G401 (cell line): Measurements from ENCODE around the gene ACSF2. TPM values are rescaled to one million over a fixed set of nuclear protein-coding genes. Genes with fewer than 3 reads are reported as not detected.
A peak's percentile ranks its signal among the peaks of the same experiment; 100 is the strongest.

Experiments
- DNase-seq: peaks from one replicate; pipeline ENCODE4 v3.0.0-alpha.2; 2015; ENCODE audit warnings: low spot score
- in situ Hi-C: cut with HindIII; loops from 2 replicates; pipeline ENCODE4 v1.10.0; 2016; ENCODE audit warnings: low sequenced_read_pairs, mixed read lengths
- total RNA-seq: library from RNA; depleted of rRNA; stranded (reverse); fragments of >200 nt; shearing (Covaris generic); gene quantifications from 2 replicates; pipeline ENCODE4 v1.2.3, GENCODE V29; 2014

The ACSF2 gene
- total RNA-seq, 1 experiment from 2014 or later, result 58.8 TPM

GRCh38 chr17:50458270-50458669, 32.3 kb downstream of the ACSF2 start:
- DNase-seq, result no peak
- in situ Hi-C loops, result no loop called here

- in situ Hi-C loops, result no loop called here
- DNase-seq, result no peak
Observed at GRCh38 chr17:50458701-50459676, 33.0 kb downstream of the ACSF2 start.

GRCh38 chr17:50459756-50460155, 33.7 kb downstream of the ACSF2 start:
- in situ Hi-C loops, result no loop called here
- DNase-seq, result no peak

GRCh38 chr17:50460831-50461526, 35.0 kb downstream of the ACSF2 start:
- in situ Hi-C loops, result no loop called here
- DNase-seq, result no peak

GRCh38 chr17:50461550-50462132, 35.6 kb downstream of the ACSF2 start:
- in situ Hi-C loops, result no loop called here
- DNase-seq, result no peak

- in situ Hi-C loops, result no loop called here
- no peak for DNase-seq
Observed at GRCh38 chr17:50462446-50462845, 36.4 kb downstream of the ACSF2 start.

- in situ Hi-C loops, result no loop called here
- DNase-seq, result no peak
Observed at GRCh38 chr17:50464121-50464520, 38.1 kb downstream of the ACSF2 start.

GRCh38 chr17:50464736-50465135, 38.7 kb downstream of the ACSF2 start:
- no peak for DNase-seq
- in situ Hi-C loops, result no loop called here

- DNase-seq, result no peak
Observed at GRCh38 chr17:50465171-50465570, 39.2 kb downstream of the ACSF2 start.

GRCh38 chr17:50465635-50466034, 39.6 kb downstream of the ACSF2 start:
- DNase-seq, result no peak
- in situ Hi-C loops, result no loop called here

More at GRCh38 chr17:50465171-50465570, 39.2 kb downstream of the ACSF2 start:
- in situ Hi-C loops, result no loop called here

- in situ Hi-C loops, result no loop called here
- no peak for DNase-seq
Observed at GRCh38 chr17:50466371-50467113, 40.5 kb downstream of the ACSF2 start.

GRCh38 chr17:50467114-50467854, 41.3 kb downstream of the ACSF2 start:
- in situ Hi-C loops, result no loop called here
- no peak for DNase-seq

GRCh38 chr17:50467855-50468303, 41.9 kb downstream of the ACSF2 start:
- in situ Hi-C loops, result no loop called here
- DNase-seq, result no peak

GRCh38 chr17:50468304-50469207, 42.5 kb downstream of the ACSF2 start, which contains the start of gene CHAD:
CHAD (minus strand) TSS chr17:50468880; CDS start chr17:50468813, 67 bp downstream.
- in situ Hi-C loops, result no loop called here
- peak; percentile 78 for DNase-seq

GRCh38 chr17:50469208-50469605, 43.2 kb downstream of the ACSF2 start:
- no peak for DNase-seq
- in situ Hi-C loops, result no loop called here

GRCh38 chr17:50469671-50470305, 43.8 kb downstream of the ACSF2 start:
- peak; percentile 22 for DNase-seq
- in situ Hi-C loops, result loop anchor here (5.0 kb wide), 1 partner anchor 42 kb away; the partner anchor contains the start of gene ACSF2

- in situ Hi-C loops, result loop anchor here (5.0 kb wide), 1 partner anchor 43 kb away; the partner anchor contains the start of gene ACSF2
- peak; percentile 79 for DNase-seq
Observed at GRCh38 chr17:50470426-50470825, 44.4 kb downstream of the ACSF2 start.
